HepG2 (cell line): ENCODE data around the gene PHKG2. TPM values are rescaled to one million over a fixed set of nuclear protein-coding genes. Genes with fewer than 3 reads are reported as not detected.

Experiments used
- ARID5B ChIP-seq: IDR thresholded peaks from 2 replicates; pipeline ENCODE4 v1.4.0; 2020; ENCODE audit warnings: mild to moderate bottlenecking, missing genetic modification reagents
- CERS6 ChIP-seq: sonication (generic); formaldehyde crosslinking; IDR thresholded peaks from 2 replicates; pipeline ENCODE4 v1.5.0; 2020; ENCODE audit warnings: missing genetic modification reagents
- CSRNP1 ChIP-seq: sonication (generic); formaldehyde crosslinking; IDR thresholded peaks from 2 replicates; pipeline ENCODE4 v1.8.1; 2023; ENCODE audit warnings: mild to moderate bottlenecking, missing genetic modification reagents
- POLR2AphosphoS5 ChIP-seq: IDR thresholded peaks from 2 replicates; pipeline ENCODE4 v1.6.1; 2012; ENCODE audit warnings: low read depth, low read length
- RCOR2 ChIP-seq: IDR thresholded peaks from 2 replicates; pipeline ENCODE4 v1.6.1; 2016; ENCODE audit warnings: missing biosample characterization, missing genetic modification reagents
- RFX3 ChIP-seq: IDR thresholded peaks from 2 replicates; pipeline ENCODE4 v1.6.1; 2016; ENCODE audit warnings: missing biosample characterization, missing genetic modification reagents
- SNAPC2 ChIP-seq: sonication (generic); formaldehyde crosslinking; IDR thresholded peaks from 2 replicates; pipeline ENCODE4 v1.8.1; 2022; ENCODE audit warnings: mild to moderate bottlenecking, missing genetic modification reagents
- TAF15 ChIP-seq: fragments of 200-400 bp; formaldehyde crosslinking; IDR thresholded peaks from one replicate; pipeline ENCODE4 v1.6.1; 2018; ENCODE audit warnings: mild to moderate bottlenecking, low read depth, low read length; ENCODE audit not compliant: poor library complexity, severe bottlenecking
- ZNF10 ChIP-seq: sonication (generic); formaldehyde crosslinking; IDR thresholded peaks from 2 replicates; pipeline ENCODE4 v1.4.0; 2020; ENCODE audit warnings: mild to moderate bottlenecking, low read depth, missing genetic modification reagents, borderline replicate concordance
- ZNF253 ChIP-seq: sonication (generic); formaldehyde crosslinking; IDR thresholded peaks from 2 replicates; pipeline ENCODE4 v1.8.0; 2022; ENCODE audit warnings: mild to moderate bottlenecking, missing genetic modification reagents, borderline replicate concordance
- ZNF33B ChIP-seq: sonication (generic); formaldehyde crosslinking; IDR thresholded peaks from 2 replicates; pipeline ENCODE4 v1.5.1; 2020; ENCODE audit warnings: mild to moderate bottlenecking, missing genetic modification reagents
- ZNF430 ChIP-seq: sonication (generic); formaldehyde crosslinking; IDR thresholded peaks from 2 replicates; pipeline ENCODE4 v1.9.0; 2021; ENCODE audit warnings: mild to moderate bottlenecking, missing genetic modification reagents
- ZNF609 ChIP-seq: sonication (generic); formaldehyde crosslinking; IDR thresholded peaks from 2 replicates; pipeline ENCODE4 v1.4.0; 2020; ENCODE audit warnings: mild to moderate bottlenecking, missing genetic modification reagents, borderline replicate concordance
- ZNF704 ChIP-seq: sonication (generic); formaldehyde crosslinking; IDR thresholded peaks from 2 replicates; pipeline ENCODE4 v1.8.1; 2023; ENCODE audit warnings: mild to moderate bottlenecking, inconsistent platforms, moderate library complexity, missing genetic modification reagents, borderline replicate concordance
- polyA plus RNA-seq, 8 experiments: library from polyadenylated mRNA; depleted of rRNA in 3 of 8; stranded (reverse) in 7 of 8; unstranded in 1 of 8; fragments of >200 nt; fragmentation: Illumina TruSeq in 4 of 8; extraction: Trizol in 4 of 8; gene quantifications; 2 replicates each; pipeline versions ENCODE4 v1.2.1 to v1.2.3, GENCODE V29; 2011 to 2016; ENCODE audit warnings: low read depth in 4 of 8, missing spikeins in 1 of 8, mixed read lengths in 1 of 8; ENCODE audit not compliant: insufficient read depth in 1 of 8
- total RNA-seq, 5 experiments: library from RNA; depleted of rRNA; stranded (reverse); fragments of >200 nt; fragmentation: Illumina TruSeq; extraction: Trizol; gene quantifications; 2 replicates each; pipeline ENCODE4 v1.2.3, GENCODE V29; 2016; ENCODE audit warnings: low read depth in 1 of 5

The PHKG2 gene
- total and polyA plus RNA-seq, 2 of the 13 experiments (the other 11 are each of a cell fraction or from before 2014, with no cell fraction given): 37.4 to 42.1 TPM

- TF ChIP-seq ZNF609 (CRISPR knock-in tag) (0 out of 2 replicates have a peak, but pooled peaks have one; percentile 45), ZNF10 (CRISPR knock-in tag) (no peak), CERS6 (CRISPR knock-in tag) (no peak), ZNF253 (peak; percentile 55; the same call in 1 of the 2 replicates), ZNF430 (CRISPR knock-in tag) (no peak), RCOR2 (CRISPR knock-in tag) (no peak), SNAPC2 (no peak), TAF15 (no peak), RFX3 (CRISPR knock-in tag) (no peak), ARID5B (CRISPR knock-in tag) (no peak), ZNF704 (no peak), CSRNP1 (CRISPR knock-in tag) (no peak), ZNF33B (no peak), POLR2AphosphoS5 (peak; percentile 46)
These were observed 29.5 kb downstream of the PHKG2 start (continued) for GRCh38 chr16:30777591-30778297.
